Endodermal cell (in vitro differentiated cells): Measurements from ENCODE around the gene TNFSF13. TPM values are rescaled to one million over a fixed set of nuclear protein-coding genes. Genes with fewer than 3 reads are reported as not detected.

Experiments
- DNase-seq: peaks from one replicate; pipeline ENCODE4 v3.0.0-alpha.2; 2017
- H3K27ac ChIP-seq: 2 replicates; pipeline ENCODE4 v1.5.1; 2013; ENCODE audit warnings: mild to moderate bottlenecking, low read depth, low read length, moderate library complexity
- H3K27me3 ChIP-seq: 2 replicates; pipeline ENCODE4 v1.6.1; 2013; ENCODE audit warnings: mild to moderate bottlenecking, low read length, moderate library complexity; ENCODE audit not compliant: insufficient read depth, control insufficient read depth, poor library complexity, severe bottlenecking
- H3K36me3 ChIP-seq: 2 replicates; pipeline ENCODE4 v1.7.0; 2013; ENCODE audit warnings: mild to moderate bottlenecking, low read length, moderate library complexity; ENCODE audit not compliant: control insufficient read depth, insufficient read depth
- H3K4me1 ChIP-seq: one replicate; pipeline ENCODE4 v1.7.0; 2013; ENCODE audit warnings: low read length; ENCODE audit not compliant: control insufficient read depth, insufficient read depth
- H3K4me3 ChIP-seq: 2 replicates; pipeline ENCODE4 v1.5.1; 2013; ENCODE audit warnings: mild to moderate bottlenecking, low read length, moderate library complexity
- H3K9ac ChIP-seq: 2 replicates; pipeline ENCODE4 v1.6.1; 2013; ENCODE audit warnings: mild to moderate bottlenecking, low read length, moderate library complexity; ENCODE audit not compliant: poor library complexity, severe bottlenecking; ENCODE audit errors: extremely low read depth
- H3K9me3 ChIP-seq: 2 replicates; pipeline ENCODE4 v1.6.1; 2013; ENCODE audit warnings: mild to moderate bottlenecking, low read length, moderate library complexity; ENCODE audit not compliant: control insufficient read depth
- H3K27ac Mint-ChIP-seq: 2 replicates; pipeline ENCODE4 v1.8.0; 2020; ENCODE audit warnings: mixed read lengths
- H3K27me3 Mint-ChIP-seq: 2 replicates; pipeline ENCODE4 v1.8.0; 2021; ENCODE audit warnings: mild to moderate bottlenecking, mixed read lengths; ENCODE audit not compliant: insufficient read depth
- H3K36me3 Mint-ChIP-seq: 2 replicates; pipeline ENCODE4 v1.8.0; 2020; ENCODE audit warnings: low read depth, mixed read lengths
- H3K4me1 Mint-ChIP-seq: 2 replicates; pipeline ENCODE4 v1.8.0; 2020; ENCODE audit warnings: mixed read lengths
- H3K4me3 Mint-ChIP-seq: 2 replicates; pipeline ENCODE4 v1.8.0; 2020; ENCODE audit warnings: mild to moderate bottlenecking, moderate library complexity, mixed read lengths
- H3K9me3 Mint-ChIP-seq: 2 replicates; pipeline ENCODE4 v1.8.0; 2020; ENCODE audit warnings: mild to moderate bottlenecking, mixed read lengths
- WGBS, 2 experiments: methylation state at CpG; one replicate each; pipeline versions ENCODE4 v1.1.5 to v1.1.7; 2013; ENCODE audit warnings: missing lambda C conversion rate in 2 of 2, mixed read lengths in 1 of 2; ENCODE audit not compliant: insufficient coverage in 1 of 2, insufficient read length in 1 of 2; 5-methylcytosine and 5-hydroxymethylcytosine counted together
- total RNA-seq, 2 donors: library from RNA; stranded (reverse); fragmentation: NEBNext Ultra II Directional in 1 of 2; extraction: Animal tissue kit (Norgen Biotek cat#: 25700) in 1 of 2; gene quantifications; 2 replicates in 1 of 2; 3 replicates in 1 of 2; pipeline ENCODE4 v1.2.1, GENCODE V29; 2021
- TF ChIP-seq, protein P1 (sequence below): fragments of 200-600 bp; sonication (generic); conservative IDR thresholded peaks from 2 replicates; pipeline ENCODE4 v1.5.0; 2021; ENCODE audit warnings: antibody characterized with exemption, mild to moderate bottlenecking

TNFSF13 gene
- total RNA-seq, 2 donors from 2014 or later = 1.7 to 3.0 TPM

DNA sequence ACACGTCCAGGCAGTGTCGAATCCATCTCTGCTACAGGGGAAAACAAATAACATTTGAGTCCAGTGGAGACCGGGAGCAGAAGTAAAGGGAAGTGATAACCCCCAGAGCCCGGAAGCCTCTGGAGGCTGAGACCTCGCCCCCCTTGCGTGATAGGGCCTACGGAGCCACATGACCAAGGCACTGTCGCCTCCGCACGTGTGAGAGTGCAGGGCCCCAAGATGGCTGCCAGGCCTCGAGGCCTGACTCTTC, 13.7 kb downstream of the TNFSF13 start:
- peaks cover 2% of the 10 kb centered on the region for H3K9me3 Mint-ChIP-seq
- peak overlapping the region; percentile 66 for H3K9ac ChIP-seq
- H3K27ac Mint-ChIP-seq = peak overlapping the region; percentile 98
- H3K27ac ChIP-seq = peak overlapping the region; percentile 80
- H3K27me3 Mint-ChIP-seq = no peaks in the 10 kb centered on the region
- peak overlapping the region; percentile 97 for H3K4me3 Mint-ChIP-seq
- WGBS, 2 experiments = 0% methylated on average over 6 to 11 of the region's 11 CpGs
- H3K4me1 ChIP-seq = peaks cover 4% of the 10 kb centered on the region
- no peaks in the 10 kb centered on the region for H3K27me3 ChIP-seq
- H3K36me3 ChIP-seq = peaks cover 70% of the 10 kb centered on the region
- DNase-seq = no peak
- no peaks in the 10 kb centered on the region for H3K9me3 ChIP-seq
- H3K4me1 Mint-ChIP-seq = peaks cover 31% of the 10 kb centered on the region
- peak overlapping the region; percentile 89 for H3K4me3 ChIP-seq
- TF ChIP-seq, protein P1, sequence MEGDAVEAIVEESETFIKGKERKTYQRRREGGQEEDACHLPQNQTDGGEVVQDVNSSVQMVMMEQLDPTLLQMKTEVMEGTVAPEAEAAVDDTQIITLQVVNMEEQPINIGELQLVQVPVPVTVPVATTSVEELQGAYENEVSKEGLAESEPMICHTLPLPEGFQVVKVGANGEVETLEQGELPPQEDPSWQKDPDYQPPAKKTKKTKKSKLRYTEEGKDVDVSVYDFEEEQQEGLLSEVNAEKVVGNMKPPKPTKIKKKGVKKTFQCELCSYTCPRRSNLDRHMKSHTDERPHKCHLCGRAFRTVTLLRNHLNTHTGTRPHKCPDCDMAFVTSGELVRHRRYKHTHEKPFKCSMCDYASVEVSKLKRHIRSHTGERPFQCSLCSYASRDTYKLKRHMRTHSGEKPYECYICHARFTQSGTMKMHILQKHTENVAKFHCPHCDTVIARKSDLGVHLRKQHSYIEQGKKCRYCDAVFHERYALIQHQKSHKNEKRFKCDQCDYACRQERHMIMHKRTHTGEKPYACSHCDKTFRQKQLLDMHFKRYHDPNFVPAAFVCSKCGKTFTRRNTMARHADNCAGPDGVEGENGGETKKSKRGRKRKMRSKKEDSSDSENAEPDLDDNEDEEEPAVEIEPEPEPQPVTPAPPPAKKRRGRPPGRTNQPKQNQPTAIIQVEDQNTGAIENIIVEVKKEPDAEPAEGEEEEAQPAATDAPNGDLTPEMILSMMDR = no peak
- peaks cover 74% of the 10 kb centered on the region for H3K36me3 Mint-ChIP-seq

GRCh38 chr17:7572588-7573323, 14.2 kb downstream of the TNFSF13 start:
- Histone ChIP-seq H3K36me3 (peaks cover 70% of the 10 kb centered on the region), H3K9me3 (no peaks in the 10 kb centered on the region), H3K4me3 (peak overlapping the region; percentile 99), H3K27ac (peak overlapping the region; percentile 93), H3K4me1 (peaks cover 4% of the 10 kb centered on the region), H3K27me3 (no peaks in the 10 kb centered on the region), H3K9ac (peak overlapping the region; percentile 100)
- peaks cover 2% of the 10 kb centered on the region for H3K9me3 Mint-ChIP-seq
- peak; percentile 100 for DNase-seq
- peaks cover 74% of the 10 kb centered on the region for H3K36me3 Mint-ChIP-seq
- peaks cover 27% of the 10 kb centered on the region for H3K4me1 Mint-ChIP-seq
- H3K27me3 Mint-ChIP-seq = no peaks in the 10 kb centered on the region
- H3K27ac Mint-ChIP-seq = peak overlapping the region; percentile 100
- TF ChIP-seq, protein P1 = no peak
- H3K4me3 Mint-ChIP-seq = peak overlapping the region; percentile 97
- 0% methylated on average over 37 to 73 of the region's 73 CpGs for WGBS, 2 experiments

DNA sequence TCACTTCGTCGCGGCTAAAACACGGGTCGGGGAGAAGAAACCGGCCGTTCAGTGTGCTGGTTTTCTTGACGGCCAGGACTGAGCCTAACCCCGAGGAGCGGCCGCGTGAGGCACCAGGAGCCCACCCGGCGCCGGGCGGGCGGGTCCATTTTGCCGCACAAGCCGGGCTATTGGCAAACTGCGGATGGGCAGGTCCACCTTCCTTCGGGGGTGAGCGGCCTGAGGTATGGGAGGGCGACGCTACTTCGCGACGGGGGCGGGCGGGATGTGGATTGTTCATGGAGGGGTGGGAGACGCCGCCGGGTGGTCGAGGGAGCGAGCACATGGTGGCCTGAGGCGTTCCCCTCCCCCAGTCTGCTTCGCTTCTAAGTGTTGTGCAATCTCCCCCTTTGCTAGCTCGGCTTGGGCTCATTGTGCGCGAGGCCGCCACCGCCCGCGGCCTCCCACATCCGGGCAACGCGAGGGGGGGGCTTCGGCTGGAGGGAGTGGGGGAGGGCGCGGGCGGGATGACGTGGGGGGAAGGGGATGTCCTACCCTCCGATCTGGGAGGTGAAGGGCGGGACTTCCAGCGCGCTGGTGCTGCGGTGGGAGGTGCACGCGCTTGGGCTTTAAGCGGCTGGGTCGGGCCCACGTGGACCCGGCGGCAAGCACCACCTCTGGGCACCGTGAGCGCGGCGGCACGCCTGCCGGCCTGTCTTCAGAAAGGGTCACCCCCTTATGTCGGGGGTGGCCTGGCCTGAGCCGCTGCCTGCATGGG, 15.0 kb downstream of the TNFSF13 start:
- Mint-ChIP-seq H3K4me3 (peak overlapping the region; percentile 97), H3K27me3 (no peaks in the 10 kb centered on the region), H3K36me3 (peaks cover 80% of the 10 kb centered on the region), H3K4me1 (peaks cover 29% of the 10 kb centered on the region), H3K9me3 (peaks cover 2% of the 10 kb centered on the region), H3K27ac (peak overlapping the region; percentile 100)
- Histone ChIP-seq H3K36me3 (peaks cover 76% of the 10 kb centered on the region), H3K9me3 (no peaks in the 10 kb centered on the region), H3K4me1 (peaks cover 4% of the 10 kb centered on the region), H3K4me3 (peak overlapping the region; percentile 99), H3K9ac (peak overlapping the region; percentile 100), H3K27me3 (no peaks in the 10 kb centered on the region), H3K27ac (peak overlapping the region; percentile 93)
- WGBS, 2 experiments = 0 to 1% methylated on average over 18 to 68 of the region's 71 CpGs
- TF ChIP-seq, protein P1 = no peak
- peak; percentile 95 for DNase-seq
